Measurements from ENCODE around the gene ASCL3. TPM values are rescaled to one million over a fixed set of nuclear protein-coding genes. Genes with fewer than 3 reads are reported as not detected.

ASCL3 gene
- total RNA-seq, 1 donor from 2014 or later: not detected

DNA sequence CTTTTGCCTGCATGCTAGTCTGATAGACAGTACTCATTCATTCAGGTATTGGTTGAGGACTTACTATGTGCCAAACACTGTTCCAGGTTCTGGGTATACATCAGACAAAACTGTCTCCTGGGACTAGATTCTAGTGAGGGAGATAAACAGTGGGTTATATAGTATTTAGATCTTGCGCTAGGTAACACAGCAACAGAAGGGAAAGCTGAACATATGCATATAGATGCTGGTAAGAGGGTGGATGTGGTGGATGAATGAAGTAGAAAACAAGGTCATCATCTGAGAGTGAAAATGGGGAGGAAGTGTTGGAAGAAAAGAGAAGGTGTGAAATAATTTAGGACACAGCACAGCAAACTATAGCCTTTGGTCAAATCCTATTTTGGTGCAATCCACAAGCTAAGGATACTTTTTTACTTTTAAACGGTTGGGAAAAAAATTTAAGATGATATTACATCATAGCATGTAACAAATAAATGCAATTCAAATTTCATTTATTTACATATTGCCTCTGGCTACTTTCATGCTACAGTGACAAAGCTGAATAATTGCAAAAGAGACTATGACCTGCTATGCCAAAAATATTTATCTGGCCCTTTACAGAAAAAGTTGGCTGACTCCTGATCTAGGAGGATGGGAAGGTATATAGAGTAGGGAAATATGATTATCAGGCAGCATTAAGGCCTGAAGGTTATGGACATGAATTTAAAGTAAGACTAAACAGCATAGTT lies 28.5 kb upstream of the ASCL3 start:
- Mint-ChIP-seq H3K4me3 (ENCODE audit: unreplicated experiment) (no peak overlapping the region), H3K4me1 (ENCODE audit: low read depth, unreplicated experiment) (no peaks in the 10 kb centered on the region), H3K27ac (ENCODE audit: unreplicated experiment) (no peak overlapping the region), H3K27me3 (ENCODE audit: unreplicated experiment) (no peaks in the 10 kb centered on the region), H3K36me3 (ENCODE audit: unreplicated experiment) (peaks cover 2% of the 10 kb centered on the region), H3K9me3 (ENCODE audit: unreplicated experiment) (peaks cover 1% of the 10 kb centered on the region)
- no peak for DNase-seq
- TF ChIP-seq, protein P1, sequence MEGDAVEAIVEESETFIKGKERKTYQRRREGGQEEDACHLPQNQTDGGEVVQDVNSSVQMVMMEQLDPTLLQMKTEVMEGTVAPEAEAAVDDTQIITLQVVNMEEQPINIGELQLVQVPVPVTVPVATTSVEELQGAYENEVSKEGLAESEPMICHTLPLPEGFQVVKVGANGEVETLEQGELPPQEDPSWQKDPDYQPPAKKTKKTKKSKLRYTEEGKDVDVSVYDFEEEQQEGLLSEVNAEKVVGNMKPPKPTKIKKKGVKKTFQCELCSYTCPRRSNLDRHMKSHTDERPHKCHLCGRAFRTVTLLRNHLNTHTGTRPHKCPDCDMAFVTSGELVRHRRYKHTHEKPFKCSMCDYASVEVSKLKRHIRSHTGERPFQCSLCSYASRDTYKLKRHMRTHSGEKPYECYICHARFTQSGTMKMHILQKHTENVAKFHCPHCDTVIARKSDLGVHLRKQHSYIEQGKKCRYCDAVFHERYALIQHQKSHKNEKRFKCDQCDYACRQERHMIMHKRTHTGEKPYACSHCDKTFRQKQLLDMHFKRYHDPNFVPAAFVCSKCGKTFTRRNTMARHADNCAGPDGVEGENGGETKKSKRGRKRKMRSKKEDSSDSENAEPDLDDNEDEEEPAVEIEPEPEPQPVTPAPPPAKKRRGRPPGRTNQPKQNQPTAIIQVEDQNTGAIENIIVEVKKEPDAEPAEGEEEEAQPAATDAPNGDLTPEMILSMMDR (IDR thresholded peaks at IDR 0.05; ENCODE audit: partially characterized antibody, unreplicated experiment): no peak

DNA sequence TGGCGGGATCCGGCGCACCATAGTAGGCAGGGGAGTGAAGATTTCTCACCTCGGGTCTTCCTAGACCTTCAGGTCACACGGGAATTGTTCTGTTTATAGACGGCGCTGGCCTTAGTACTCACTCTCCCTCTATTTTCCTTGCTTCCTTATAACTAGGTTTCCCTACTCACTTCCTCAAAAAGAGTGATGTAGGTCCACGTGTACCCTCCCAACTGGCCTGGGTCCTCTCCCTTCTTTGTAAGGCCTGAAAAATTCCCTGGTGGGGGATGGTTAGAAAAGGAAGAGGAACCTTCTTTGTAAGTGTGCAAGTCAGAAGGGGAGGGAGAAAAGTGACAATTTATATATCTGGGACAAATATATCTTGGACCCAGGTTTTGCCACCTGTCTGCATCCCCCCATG lies 24.4 kb upstream of the ASCL3 start:
- TF ChIP-seq, protein P1 (IDR thresholded peaks at IDR 0.05; ENCODE audit: partially characterized antibody, unreplicated experiment): no peak
- H3K9me3 Mint-ChIP-seq (ENCODE audit: unreplicated experiment): peaks cover 4% of the 10 kb centered on the region
- H3K27ac Mint-ChIP-seq (ENCODE audit: unreplicated experiment): no peak overlapping the region
- H3K4me1 Mint-ChIP-seq (ENCODE audit: low read depth, unreplicated experiment): peaks cover 15% of the 10 kb centered on the region
- no peaks in the 10 kb centered on the region for H3K36me3 Mint-ChIP-seq (ENCODE audit: unreplicated experiment)
- no peak for DNase-seq
- peaks cover 3% of the 10 kb centered on the region for H3K27me3 Mint-ChIP-seq (ENCODE audit: unreplicated experiment)
- H3K4me3 Mint-ChIP-seq (ENCODE audit: unreplicated experiment): no peak overlapping the region

DNA sequence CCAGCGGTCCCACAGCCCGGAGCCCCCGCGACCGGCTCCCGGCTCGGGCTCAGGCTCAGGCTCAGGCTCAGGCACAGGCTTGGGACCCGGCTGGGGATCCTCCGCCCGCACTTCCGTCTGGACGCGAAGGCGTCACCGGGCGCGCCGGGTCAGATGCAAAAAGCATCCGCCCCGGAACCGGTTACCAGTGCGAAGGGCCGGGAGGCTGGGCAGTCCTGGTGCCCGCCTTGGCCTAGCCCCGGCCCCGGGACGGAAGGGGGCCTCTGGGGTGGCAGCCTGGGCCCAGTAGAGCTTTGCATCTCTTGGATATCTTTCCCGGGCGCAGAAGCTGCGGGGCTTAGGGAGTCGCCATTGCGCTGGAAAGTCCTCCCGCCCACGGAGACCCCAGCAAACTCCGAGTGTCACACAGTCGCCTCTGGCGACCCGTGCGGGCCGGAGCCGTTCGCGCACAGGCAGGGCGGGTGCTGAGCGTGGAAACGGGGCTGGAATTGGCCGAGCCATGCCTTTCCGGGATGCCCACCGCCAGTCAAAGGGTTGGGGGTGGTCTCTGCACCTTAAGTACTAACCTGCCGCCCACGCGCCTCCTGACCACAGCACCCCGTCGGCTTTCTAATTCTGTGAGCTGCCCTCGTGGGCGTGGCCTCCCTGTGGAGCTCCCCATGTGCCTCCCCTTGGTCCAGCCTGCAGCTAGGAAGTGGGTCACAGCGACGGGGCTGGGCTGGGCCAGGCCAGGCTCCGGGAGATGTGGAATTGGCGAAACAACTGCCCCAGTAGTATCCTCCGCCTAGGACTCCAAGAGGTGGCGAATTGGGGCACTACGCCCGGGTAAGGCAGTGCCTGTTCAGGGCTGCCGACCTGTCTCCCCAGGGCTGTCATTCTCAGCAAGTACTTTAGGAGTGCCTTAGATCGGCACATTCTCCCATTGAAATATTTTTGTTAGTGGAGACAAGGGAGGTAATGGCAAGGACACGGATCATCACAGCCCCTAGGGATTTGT lies 21.8 kb upstream of the ASCL3 start, which contains the start of gene TMEM9B:
TMEM9B (minus strand) TSS at position 119 of the 997 bp plus-strand sequence. CDS start 129 bp downstream, outside the sequence.
- peaks cover 3% of the 10 kb centered on the region for H3K27me3 Mint-ChIP-seq (ENCODE audit: unreplicated experiment)
- H3K36me3 Mint-ChIP-seq (ENCODE audit: unreplicated experiment): no peaks in the 10 kb centered on the region

DNA sequence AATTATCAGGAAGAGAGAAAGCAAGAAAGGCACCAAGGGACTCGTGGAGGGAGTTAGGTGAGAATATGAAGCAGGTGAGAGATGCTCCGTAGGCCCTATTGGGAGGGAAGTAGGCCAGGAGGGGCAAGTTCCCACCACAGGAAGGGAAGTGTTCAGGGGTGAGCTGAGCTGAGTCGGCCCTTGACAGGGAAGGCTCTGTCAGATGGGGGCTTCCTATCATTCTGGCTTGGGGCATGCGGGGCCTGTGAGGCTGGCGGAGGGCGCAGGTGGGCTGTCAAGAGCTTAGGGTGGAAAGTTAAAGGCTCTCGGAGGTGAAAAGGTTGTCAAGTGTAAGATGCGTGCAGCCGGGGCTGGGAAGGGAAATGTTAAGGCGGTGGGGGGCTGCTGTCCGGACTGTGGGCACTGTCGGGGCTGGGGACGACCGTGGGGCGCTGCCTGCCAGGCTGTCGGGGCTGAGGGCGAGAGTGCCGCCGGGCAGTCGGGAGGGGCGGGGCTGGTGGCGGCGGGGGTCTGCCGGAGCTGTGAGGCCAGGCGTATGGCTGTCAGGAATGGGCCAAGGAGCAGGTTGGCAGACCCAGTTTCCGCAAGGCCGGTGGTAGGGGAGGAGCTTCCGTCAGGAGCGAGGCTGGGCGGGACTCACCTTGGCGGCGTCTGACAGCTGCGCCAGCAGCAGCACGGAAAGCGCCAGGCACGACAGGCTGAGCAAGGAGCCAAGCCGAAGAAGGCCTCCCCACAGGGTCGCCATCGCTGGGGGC lies 20.9 kb upstream of the ASCL3 start:
- no peaks in the 10 kb centered on the region for H3K36me3 Mint-ChIP-seq (ENCODE audit: unreplicated experiment)
- peaks cover 15% of the 10 kb centered on the region for H3K4me1 Mint-ChIP-seq (ENCODE audit: low read depth, unreplicated experiment)
- DNase-seq: peak; percentile 70
- peaks cover 3% of the 10 kb centered on the region for H3K27me3 Mint-ChIP-seq (ENCODE audit: unreplicated experiment)
- peaks cover 4% of the 10 kb centered on the region for H3K9me3 Mint-ChIP-seq (ENCODE audit: unreplicated experiment)
- H3K27ac Mint-ChIP-seq (ENCODE audit: unreplicated experiment): peak overlapping the region; percentile 67
- TF ChIP-seq, protein P1 (IDR thresholded peaks at IDR 0.05; ENCODE audit: partially characterized antibody, unreplicated experiment): no peak
- peak overlapping the region; percentile 98 for H3K4me3 Mint-ChIP-seq (ENCODE audit: unreplicated experiment)

More for the DNA sequence above, 21.8 kb upstream of the ASCL3 start, which contains the start of gene TMEM9B:
- peak; percentile 87 for DNase-seq
- Mint-ChIP-seq H3K4me1 (ENCODE audit: low read depth, unreplicated experiment) (peaks cover 15% of the 10 kb centered on the region), H3K9me3 (ENCODE audit: unreplicated experiment) (peaks cover 4% of the 10 kb centered on the region), H3K4me3 (ENCODE audit: unreplicated experiment) (peak within 1 kb of the TSS; percentile 98), H3K27ac (ENCODE audit: unreplicated experiment) (peak within 1 kb of the TSS; percentile 80)
- TF ChIP-seq, protein P1 (IDR thresholded peaks at IDR 0.05; ENCODE audit: partially characterized antibody, unreplicated experiment): no peak

All from glutamatergic neuron (in vitro differentiated cells).